ENCODE results near the gene STK32A.

The STK32A gene

DNA sequence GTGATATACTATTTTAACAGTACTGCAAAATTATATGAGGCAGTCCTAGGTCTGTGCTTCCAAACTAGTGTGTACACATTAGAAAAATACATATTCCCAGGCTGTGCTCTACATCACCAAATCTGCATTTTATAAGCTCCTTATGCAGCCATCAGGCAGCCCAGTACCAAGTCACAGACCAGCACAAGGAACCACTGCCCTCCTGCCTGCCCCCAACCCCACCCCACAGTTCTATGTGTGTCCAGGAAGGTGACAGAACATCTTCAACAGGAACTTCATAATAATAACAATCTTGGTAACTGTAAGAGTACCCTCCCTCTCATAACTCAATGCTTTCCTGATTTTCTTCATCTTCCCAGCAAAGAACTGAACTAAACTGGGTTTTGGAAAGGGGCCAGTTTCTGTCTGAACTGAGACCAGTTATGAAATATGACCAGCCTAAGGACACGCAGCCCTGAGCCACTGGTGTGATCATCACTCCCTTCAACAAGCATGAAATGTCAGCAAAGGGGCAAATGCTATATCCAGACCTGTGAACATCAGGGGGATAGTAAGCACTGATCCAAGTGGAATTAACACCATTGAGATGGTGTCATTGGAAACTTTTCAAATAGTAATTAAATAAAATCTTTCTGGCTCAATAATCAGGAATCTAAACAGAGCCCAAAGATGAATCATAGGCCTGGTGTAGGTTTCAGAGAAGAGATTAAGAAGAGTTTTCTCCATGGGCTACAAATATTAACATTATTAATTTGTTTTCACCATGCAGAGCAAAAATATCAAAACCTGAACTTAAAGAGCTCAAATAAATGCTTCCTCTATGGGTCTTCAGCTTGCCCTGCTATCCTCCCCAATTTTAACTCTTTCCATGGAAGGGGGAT, 192.9 kb downstream of the STK32A start:
- no peak for DNase-seq

DNA sequence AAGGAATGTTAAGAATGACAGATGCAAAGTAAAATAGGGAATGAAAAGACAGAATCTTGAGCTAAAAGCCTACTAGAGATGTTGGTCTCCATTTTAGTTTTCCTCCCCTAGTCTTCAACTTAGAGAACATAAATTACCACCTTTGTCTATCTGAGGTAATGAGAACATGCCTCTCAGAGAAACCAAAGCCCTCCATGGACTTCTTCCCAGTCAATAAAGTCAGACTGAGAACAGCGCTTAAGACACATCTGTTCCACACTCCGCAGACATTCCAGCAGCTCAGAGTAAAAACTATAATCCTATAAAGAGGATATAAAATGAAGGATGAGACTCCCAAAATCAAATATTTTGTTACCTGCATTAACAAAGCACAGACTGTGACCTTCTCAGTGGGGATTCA, 195.8 kb downstream of the STK32A start:
- no peak for DNase-seq

DNA sequence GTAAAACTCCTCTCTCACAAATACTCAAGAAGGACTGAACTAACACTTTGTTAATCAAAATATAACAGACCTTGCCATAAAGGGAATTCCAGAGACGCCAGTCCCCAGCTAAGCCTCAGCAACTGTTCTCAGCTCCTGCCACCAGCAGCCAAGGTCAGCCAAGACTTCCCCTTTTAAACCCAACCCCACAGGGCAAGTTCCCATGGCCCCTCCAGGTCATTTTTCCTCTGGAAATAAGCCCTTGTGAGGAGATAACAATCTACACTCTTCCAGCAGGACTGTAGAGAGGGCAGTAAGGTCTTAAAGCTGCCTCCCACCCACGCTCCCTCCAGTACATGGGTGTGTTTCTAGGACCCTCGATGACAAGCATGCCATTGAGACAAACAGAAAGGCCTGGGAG, 196.8 kb downstream of the STK32A start:
- DNase-seq, result no peak

DNA sequence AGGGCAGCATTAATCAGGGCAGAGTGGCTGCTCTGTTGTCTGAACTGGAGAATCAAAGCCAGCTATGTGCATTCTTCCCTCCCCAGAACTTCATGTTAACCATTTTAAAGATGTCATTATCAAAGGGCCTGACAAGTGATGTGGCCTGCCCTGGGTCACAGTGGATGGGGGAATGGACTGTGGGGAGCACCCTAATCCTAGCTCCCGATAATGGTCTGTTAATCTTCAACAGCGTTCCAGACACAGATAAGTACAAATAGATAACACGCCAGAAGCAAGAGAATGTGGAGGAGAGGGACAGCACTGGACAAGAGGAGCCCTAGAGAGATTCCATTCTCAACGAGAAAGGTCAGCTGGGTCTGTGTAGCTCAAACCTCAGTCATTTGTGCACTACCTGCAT, 197.5 kb downstream of the STK32A start:
- DNase-seq, result no peak

DNA sequence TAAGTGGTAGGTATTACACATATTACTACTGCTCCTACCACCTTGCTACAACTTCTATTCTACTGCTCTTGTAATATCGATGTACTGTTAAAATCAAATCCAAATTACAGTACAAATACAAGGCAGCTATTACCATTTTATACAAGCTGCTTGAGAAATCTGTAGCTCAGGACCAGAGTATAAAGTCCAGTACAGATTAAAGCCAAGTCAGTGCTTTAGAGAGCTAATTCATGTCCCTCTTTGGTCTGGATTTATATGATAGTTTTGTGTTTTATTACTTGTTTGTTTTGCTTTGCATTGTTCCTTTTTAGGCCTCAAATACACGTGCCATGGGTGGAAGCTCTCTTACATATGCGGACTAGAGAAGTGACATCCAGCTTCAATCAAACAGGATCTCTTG, 199.2 kb downstream of the STK32A start:
- DNase-seq, result no peak

DNA sequence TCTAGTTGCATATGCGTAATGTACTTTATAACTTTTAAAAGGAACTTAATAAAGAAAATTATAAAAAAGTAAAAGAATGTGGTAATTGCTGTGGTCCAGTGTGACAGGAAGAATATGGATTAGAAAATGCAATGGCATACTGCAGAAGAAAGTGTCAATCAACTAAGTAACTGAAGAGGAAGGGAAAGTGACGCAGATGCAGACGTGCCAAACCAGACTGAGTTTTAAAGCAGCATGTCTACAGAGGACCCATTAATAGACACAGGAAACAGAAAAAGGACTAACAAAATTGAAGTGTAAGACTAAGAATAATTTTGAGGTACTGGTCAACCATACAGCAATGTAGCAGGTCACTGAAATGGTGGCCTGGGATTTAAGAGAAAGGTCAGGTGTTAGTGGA, 201.8 kb downstream of the STK32A start:
- no peak for DNase-seq

DNA sequence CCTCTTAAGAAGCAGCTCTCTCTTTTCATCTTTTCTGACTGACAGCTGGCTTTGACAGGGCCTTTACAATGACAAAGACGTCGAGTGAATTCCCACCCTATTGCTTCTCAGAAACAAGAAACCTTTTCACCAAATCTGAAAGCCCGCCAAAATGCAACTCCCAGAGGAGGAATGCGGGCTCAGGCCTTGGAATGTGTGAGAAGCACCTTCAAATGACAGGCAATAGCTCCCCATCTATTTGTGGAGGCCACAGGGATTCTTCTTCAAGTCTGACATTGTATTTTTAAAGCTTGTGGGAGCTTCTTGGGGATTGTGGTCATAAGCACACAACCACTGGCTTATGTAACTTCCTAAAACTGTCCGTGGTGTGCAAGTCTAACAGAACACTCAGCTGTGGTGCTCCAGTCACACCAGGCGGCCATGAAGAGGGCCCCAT, 202.4 kb downstream of the STK32A start:
- DNase-seq, result no peak

Data from NK-92 treated with Interleukin-12 subunit alpha and Interleukin-12 subunit beta, amount 100 ng/mL, for 24 hours (cell line).